HUES48 (cell line): ENCODE data around the gene ARHGEF17.

Source experiments
- H3K27ac ChIP-seq: one replicate; pipeline ENCODE4 v1.7.0; 2013; ENCODE audit warnings: low read depth, low read length, inconsistent platforms
- H3K27me3 ChIP-seq: 2 replicates; pipeline ENCODE4 v1.6.1; 2013; ENCODE audit warnings: mild to moderate bottlenecking, low read length; ENCODE audit not compliant: control insufficient read depth, insufficient read depth
- H3K36me3 ChIP-seq: 2 replicates; pipeline ENCODE4 v1.6.1; 2013; ENCODE audit warnings: low read length; ENCODE audit not compliant: control insufficient read depth, insufficient read depth
- H3K4me1 ChIP-seq: 2 replicates; pipeline ENCODE4 v1.6.1; 2013; ENCODE audit warnings: mild to moderate bottlenecking, low read length; ENCODE audit not compliant: control insufficient read depth, insufficient read depth
- H3K4me3 ChIP-seq: 2 replicates; pipeline ENCODE4 v1.5.1; 2013; ENCODE audit warnings: mild to moderate bottlenecking, low read depth, low read length
- H3K9ac ChIP-seq: 2 replicates; pipeline ENCODE4 v1.6.1; 2013; ENCODE audit warnings: mild to moderate bottlenecking, low read depth, low read length, moderate library complexity
- H3K9me3 ChIP-seq: 2 replicates; pipeline ENCODE4 v1.6.1; 2013; ENCODE audit warnings: low read length; ENCODE audit not compliant: control insufficient read depth, insufficient read depth

ARHGEF17 gene

DNA sequence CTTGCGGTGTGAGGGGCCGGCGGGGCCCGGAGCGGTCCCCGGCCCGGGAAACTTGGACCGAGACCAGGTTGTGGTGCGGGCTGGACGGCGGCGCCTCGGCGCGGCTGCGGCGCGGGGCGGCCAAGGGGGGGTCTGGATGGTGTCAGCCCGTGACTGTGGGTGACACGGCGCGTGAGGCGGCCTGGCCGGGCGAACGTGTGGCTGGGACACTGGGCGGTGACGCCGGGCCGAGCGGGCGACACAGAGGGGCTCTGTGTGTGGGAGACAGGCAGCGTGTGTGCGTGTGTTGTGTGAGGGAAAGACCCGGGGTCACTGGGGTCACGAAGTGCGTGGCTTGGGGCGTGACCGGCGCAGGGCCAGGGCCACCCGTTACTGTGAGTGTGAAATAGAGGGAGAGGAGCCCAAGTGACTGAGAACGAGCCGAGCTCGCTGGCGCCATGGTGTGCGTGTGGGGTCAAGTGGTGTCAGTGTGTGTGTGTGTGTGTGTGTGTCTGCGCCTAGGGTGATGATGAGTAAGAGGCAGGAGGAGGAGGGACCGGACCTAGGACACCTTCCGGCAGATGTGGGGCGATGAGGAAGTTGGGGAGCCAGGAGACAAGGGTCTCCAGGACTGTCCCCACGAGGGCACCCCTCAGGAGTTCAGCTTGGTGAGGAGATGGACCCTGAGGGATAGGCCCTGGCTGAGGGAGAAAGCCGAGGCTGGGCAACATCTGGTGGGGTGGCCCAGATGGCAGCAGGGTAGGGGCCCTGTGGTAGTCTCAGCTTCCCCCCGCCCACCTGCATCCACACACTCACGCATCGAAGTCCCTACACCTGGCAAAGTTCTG is 68.9 kb downstream of the ARHGEF17 start:
- Histone ChIP-seq H3K9me3 (no peaks in the 10 kb centered on the region), H3K4me3 (peak overlapping the region; percentile 71), H3K9ac (no peak overlapping the region; the same call in 1 of the 2 replicates), H3K27ac (peak overlapping the region; percentile 62), H3K27me3 (peaks cover 8% of the 10 kb centered on the region), H3K4me1 (peaks cover 9% of the 10 kb centered on the region; the same call in 1 of the 2 replicates), H3K36me3 (no peaks in the 10 kb centered on the region)

DNA sequence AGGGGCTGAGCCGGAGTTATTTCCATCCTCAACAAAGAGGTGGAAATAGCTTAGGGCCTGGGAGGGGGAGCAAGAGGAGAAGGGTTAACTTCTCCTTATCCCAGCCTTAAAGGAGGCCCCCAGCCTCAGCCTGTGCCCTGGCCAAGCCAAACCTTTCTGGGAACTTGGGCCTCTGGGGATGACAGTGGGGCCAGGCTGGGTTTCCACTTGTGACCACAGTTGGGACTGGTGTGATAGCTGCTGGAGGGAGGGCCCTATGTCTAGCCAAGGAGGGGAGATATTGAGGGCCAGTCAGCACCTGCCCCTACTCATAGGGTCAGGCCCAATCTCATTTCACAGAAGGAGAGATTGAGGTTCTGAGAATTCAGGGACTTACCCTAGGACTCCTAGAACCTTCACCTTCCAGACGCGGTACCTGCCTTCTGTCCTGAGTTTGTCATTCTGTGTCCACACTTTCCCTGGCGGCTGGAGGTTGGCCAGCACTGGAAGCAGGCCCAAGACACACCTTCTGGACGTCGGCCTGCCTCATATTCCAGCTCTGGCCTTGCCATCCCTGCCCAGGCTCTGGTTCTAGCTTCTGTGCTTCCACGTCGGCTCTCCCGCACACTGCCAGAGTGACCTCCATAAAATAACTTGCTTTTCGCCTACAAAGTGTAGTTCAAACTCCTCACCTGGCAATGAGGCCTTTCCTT is 71.3 kb downstream of the ARHGEF17 start:
- Histone ChIP-seq H3K4me3 (no peak overlapping the region), H3K4me1 (peaks cover 17% of the 10 kb centered on the region; the same call in 1 of the 2 replicates), H3K27ac (no peak overlapping the region), H3K9ac (no peak overlapping the region), H3K9me3 (no peaks in the 10 kb centered on the region), H3K36me3 (no peaks in the 10 kb centered on the region), H3K27me3 (peaks cover 8% of the 10 kb centered on the region)

DNA sequence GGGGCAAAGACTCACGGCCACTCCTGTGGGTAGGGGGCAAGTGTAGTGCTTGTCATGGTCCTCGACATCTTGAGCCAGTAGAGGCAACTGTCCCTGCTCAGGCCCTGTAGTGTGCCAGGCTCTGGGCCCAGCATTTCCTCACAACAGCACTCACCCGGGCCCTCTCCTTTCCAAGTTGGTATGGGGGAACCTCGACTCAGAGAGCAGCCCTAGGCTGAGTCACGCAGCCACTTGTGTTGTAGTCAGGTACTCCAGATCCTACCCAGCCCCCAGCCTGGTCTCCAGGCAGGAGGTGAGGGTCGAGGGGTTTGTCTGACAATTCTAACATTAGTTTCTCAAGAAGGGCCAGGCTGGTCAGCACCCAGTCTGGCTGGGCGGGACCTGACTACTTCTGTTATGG is 72.3 kb downstream of the ARHGEF17 start:
- Histone ChIP-seq H3K27ac (no peak overlapping the region), H3K4me3 (no peak overlapping the region), H3K9me3 (no peaks in the 10 kb centered on the region), H3K36me3 (no peaks in the 10 kb centered on the region), H3K9ac (no peak overlapping the region), H3K4me1 (peaks cover 17% of the 10 kb centered on the region; the same call in 1 of the 2 replicates), H3K27me3 (peaks cover 8% of the 10 kb centered on the region)

DNA sequence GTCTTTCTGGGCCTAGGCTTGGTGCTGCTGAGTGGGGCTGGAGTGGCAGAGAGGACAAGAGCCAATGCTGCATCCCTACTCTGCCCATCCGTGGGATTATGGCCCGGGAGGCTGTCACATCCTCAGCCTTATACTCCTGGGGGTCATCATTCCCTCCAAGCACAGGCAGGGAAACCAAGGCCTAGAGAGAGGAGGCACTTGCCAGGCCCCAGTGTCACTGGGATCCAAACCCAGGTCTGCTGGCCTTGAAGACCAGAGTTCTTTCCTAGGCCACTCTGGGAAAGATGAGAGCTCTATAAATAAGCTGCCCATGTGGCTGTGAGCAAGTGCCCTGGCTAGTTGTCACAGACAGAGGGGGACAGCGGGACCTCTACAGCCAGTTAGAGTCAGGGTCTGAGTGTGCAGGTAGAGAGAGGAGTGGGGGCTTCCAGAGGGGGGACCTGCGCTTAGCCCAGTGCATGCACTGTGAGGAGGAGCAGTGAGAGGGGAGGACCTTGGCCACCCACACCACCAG is 72.9 kb downstream of the ARHGEF17 start:
- no peak overlapping the region for H3K9ac ChIP-seq
- no peak overlapping the region for H3K4me3 ChIP-seq
- peaks cover 8% of the 10 kb centered on the region for H3K27me3 ChIP-seq
- H3K36me3 ChIP-seq, result no peaks in the 10 kb centered on the region
- no peaks in the 10 kb centered on the region for H3K9me3 ChIP-seq
- H3K4me1 ChIP-seq, result peaks cover 13% of the 10 kb centered on the region; the same call in 1 of the 2 replicates
- no peak overlapping the region for H3K27ac ChIP-seq

DNA sequence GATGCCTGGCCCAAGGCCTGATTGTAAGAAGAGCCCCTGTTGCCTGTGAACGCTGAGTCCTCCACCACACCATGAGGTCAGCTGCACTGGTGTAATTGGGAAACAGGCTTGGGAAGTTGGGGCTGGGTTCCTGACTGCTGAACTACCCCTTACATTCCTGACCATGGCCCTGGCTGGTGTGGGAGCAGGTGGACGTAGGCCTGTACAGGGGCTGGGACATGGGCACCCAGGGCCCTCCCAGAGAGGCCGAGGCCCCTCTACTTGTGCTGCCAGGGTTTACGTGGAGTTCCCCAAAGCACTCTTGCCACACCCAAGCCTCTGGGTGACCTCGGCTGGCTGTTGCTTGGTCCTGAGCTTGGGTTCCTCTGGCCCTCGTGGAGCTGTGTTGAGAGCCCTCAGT is 73.5 kb downstream of the ARHGEF17 start:
- Histone ChIP-seq H3K4me1 (peaks cover 13% of the 10 kb centered on the region; the same call in 1 of the 2 replicates), H3K9ac (no peak overlapping the region)

DNA sequence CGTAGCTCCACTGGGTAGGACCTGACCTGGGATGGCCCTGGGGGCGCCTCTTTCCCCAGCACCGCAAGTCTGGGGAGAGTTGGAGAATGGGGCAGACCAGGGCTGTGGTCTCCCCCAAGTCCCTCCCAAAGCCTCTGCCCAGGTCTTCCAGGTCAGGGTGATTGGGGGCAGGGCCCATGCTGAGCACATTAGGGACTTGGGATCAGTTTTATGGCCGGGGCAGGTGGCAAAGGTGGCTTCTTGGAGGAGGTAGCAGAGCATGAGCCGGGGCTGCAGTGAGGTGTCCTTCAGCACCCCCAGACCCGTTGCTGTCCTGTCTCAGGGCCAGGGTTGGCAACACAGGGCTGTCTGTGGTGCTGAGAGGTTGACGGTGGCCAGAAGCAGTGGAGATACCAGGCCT is 74.1 kb downstream of the ARHGEF17 start:
- Histone ChIP-seq H3K9ac (no peak overlapping the region), H3K36me3 (no peaks in the 10 kb centered on the region), H3K27ac (no peak overlapping the region), H3K27me3 (peaks cover 3% of the 10 kb centered on the region; the same call in 1 of the 2 replicates), H3K9me3 (no peaks in the 10 kb centered on the region), H3K4me3 (no peak overlapping the region), H3K4me1 (peaks cover 10% of the 10 kb centered on the region; the same call in 1 of the 2 replicates)

More for the DNA sequence above, 73.5 kb downstream of the ARHGEF17 start:
- H3K4me3 ChIP-seq, result no peak overlapping the region
- H3K9me3 ChIP-seq, result no peaks in the 10 kb centered on the region
- H3K27ac ChIP-seq, result no peak overlapping the region
- peaks cover 8% of the 10 kb centered on the region for H3K27me3 ChIP-seq
- no peaks in the 10 kb centered on the region for H3K36me3 ChIP-seq

DNA sequence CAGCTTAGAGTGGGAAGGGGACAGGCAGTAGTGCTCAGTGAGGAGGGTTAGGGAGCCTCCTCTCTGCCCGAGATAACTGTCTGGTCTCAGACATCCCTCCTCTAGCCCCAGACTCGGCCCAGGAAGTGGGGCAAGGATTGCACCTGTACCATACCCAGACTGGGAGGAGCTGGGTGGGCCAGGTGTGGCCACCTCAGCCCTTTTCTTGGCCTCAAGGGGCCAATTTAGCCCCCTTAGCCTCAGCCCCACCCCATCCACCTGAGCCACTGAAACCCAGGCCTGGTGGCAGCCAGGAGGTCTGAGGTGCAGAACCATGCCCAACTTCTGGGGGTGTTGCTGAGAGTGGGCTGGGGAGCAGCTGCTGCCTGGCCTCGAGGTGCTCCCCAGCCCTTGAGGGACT is 74.7 kb downstream of the ARHGEF17 start:
- H3K4me1 ChIP-seq, result peaks cover 8% of the 10 kb centered on the region; the same call in 1 of the 2 replicates
- H3K36me3 ChIP-seq, result no peaks in the 10 kb centered on the region
- no peak overlapping the region for H3K4me3 ChIP-seq
- H3K27ac ChIP-seq, result no peak overlapping the region
- no peak overlapping the region for H3K9ac ChIP-seq
- no peaks in the 10 kb centered on the region for H3K27me3 ChIP-seq
- H3K9me3 ChIP-seq, result no peaks in the 10 kb centered on the region

DNA sequence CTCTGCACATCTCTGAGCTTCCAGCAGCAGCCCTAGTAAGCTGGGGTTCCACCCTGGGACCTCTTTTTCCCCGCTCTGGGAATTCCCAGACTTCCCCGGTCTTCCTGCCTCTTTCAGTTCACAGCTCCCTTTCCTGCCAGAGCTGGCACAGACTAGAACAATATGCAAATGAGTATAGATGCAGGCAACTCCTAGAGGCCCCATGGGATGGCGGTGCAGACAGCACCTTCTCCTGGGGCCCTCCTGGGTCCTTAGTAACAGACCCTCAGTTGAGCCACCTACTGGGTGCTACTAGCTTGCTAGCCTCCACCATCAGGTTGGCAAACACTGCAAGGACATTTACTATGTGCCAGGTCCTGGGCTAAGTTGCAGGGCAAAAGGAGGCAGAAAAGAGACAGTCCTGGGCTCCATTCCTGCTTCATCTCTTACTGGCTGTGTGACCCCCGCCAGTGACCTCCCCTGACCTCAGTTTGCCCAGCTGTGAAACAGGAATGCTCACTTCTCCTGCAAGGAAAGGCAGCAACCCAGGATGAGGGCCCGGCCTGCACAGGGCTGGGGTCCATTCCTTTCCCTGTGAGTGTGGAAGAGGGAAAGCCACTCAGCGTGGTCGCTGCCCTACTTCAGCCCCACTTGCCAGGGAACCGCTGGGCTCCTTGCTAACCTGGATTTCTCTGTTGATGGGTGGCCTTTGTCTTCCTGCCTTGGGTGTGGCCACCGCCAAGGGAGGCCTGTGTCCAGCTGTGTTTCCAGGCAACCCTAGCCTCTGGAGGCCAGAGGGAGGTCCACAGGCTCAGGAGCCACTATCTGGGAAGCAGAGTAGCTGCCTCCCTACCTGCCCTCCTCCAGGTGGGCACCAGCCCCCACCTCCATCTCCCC is 75.4 kb downstream of the ARHGEF17 start:
- H3K4me1 ChIP-seq, result peaks cover 8% of the 10 kb centered on the region; the same call in 1 of the 2 replicates
- no peaks in the 10 kb centered on the region for H3K27me3 ChIP-seq
- no peak overlapping the region for H3K27ac ChIP-seq
- no peak overlapping the region for H3K9ac ChIP-seq
- no peaks in the 10 kb centered on the region for H3K9me3 ChIP-seq
- no peaks in the 10 kb centered on the region for H3K36me3 ChIP-seq
- H3K4me3 ChIP-seq, result no peak overlapping the region

DNA sequence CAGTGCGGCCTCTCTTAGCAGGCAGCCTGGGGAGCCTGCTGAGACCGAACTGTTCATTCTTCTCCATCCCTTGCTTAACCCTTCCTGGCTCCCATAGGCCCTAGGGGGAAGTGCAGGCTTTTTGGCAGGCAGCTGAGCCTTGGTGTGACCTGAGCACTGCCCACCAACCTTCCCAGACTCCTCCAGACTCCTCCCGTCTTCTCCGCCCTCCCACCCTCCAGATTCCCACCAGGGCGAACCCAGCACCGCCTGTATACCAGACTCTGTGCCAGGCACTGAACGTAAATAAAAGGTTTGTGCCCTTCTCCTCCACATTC is 76.0 kb downstream of the ARHGEF17 start:
- H3K27me3 ChIP-seq, result no peaks in the 10 kb centered on the region
- H3K27ac ChIP-seq, result no peak overlapping the region
- no peaks in the 10 kb centered on the region for H3K9me3 ChIP-seq
- peaks cover 8% of the 10 kb centered on the region; the same call in 1 of the 2 replicates for H3K4me1 ChIP-seq
- no peak overlapping the region for H3K4me3 ChIP-seq
- no peak overlapping the region for H3K9ac ChIP-seq
- no peaks in the 10 kb centered on the region for H3K36me3 ChIP-seq

DNA sequence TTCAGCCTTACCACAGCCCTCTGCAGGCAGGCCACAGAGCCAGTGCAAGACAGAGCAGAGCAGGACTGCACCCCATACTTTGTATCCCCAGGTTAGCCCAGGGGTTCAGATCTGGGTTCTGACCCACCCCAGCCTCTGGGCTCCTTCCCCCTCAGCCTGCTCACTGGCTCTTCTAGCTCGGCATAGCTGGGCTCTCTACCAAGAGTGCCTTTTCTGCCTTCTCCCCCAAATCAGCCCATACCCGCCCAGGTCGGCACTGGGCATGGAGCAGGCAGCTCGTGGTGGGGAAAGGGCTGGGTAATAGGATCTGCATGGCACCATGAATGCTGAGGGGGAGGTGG is 76.4 kb downstream of the ARHGEF17 start:
- no peaks in the 10 kb centered on the region for H3K36me3 ChIP-seq
- no peaks in the 10 kb centered on the region for H3K27me3 ChIP-seq
- H3K4me3 ChIP-seq, result no peak overlapping the region
- no peak overlapping the region for H3K9ac ChIP-seq
- peaks cover 8% of the 10 kb centered on the region; the same call in 1 of the 2 replicates for H3K4me1 ChIP-seq
- no peaks in the 10 kb centered on the region for H3K9me3 ChIP-seq
- no peak overlapping the region for H3K27ac ChIP-seq
